Fibroblast of skin of back (primary cell): Measurements from ENCODE around the gene BMPR1B.

Source experiments
- DNase-seq: peaks from one replicate; pipeline ENCODE4 v3.0.0-alpha.2; 2013

Gene BMPR1B

GRCh38 chr4:94965852-94966251 lies 208.1 kb downstream of the BMPR1B start:
- no peak for DNase-seq

- no peak for DNase-seq
Measured at GRCh38 chr4:94968493-94968892, 210.7 kb downstream of the BMPR1B start.

GRCh38 chr4:94970650-94971049 lies 212.9 kb downstream of the BMPR1B start:
- DNase-seq, result no peak

- DNase-seq, result peak; percentile 36
Measured at GRCh38 chr4:94974773-94975172, 217.0 kb downstream of the BMPR1B start.

- peak; percentile 93 for DNase-seq
Measured at GRCh38 chr4:94976371-94977011, 218.7 kb downstream of the BMPR1B start.

- peak; percentile 85 for DNase-seq
Measured at GRCh38 chr4:94978904-94979303, 221.1 kb downstream of the BMPR1B start.

GRCh38 chr4:94979621-94980020 lies 221.9 kb downstream of the BMPR1B start:
- no peak for DNase-seq

GRCh38 chr4:94995684-94996394 lies 238.1 kb downstream of the BMPR1B start:
- DNase-seq, result no peak

- DNase-seq, result no peak
Measured at GRCh38 chr4:95000076-95000648, 242.4 kb downstream of the BMPR1B start.

- no peak for DNase-seq
Measured at GRCh38 chr4:95004912-95005311, 247.2 kb downstream of the BMPR1B start.

GRCh38 chr4:95007998-95008397 lies 250.2 kb downstream of the BMPR1B start:
- no peak for DNase-seq

GRCh38 chr4:95013236-95013635 lies 255.5 kb downstream of the BMPR1B start:
- no peak for DNase-seq

GRCh38 chr4:95014068-95014467 lies 256.3 kb downstream of the BMPR1B start:
- DNase-seq, result no peak

- DNase-seq, result no peak
Measured at GRCh38 chr4:95017305-95018064, 259.7 kb downstream of the BMPR1B start.

- DNase-seq, result no peak
Measured at GRCh38 chr4:95018785-95019184, 261.0 kb downstream of the BMPR1B start.

GRCh38 chr4:95020521-95020920 lies 262.8 kb downstream of the BMPR1B start:
- no peak for DNase-seq

- peak; percentile 67 for DNase-seq
Measured at GRCh38 chr4:95021099-95021498, 263.3 kb downstream of the BMPR1B start.

GRCh38 chr4:95023110-95023509 lies 265.4 kb downstream of the BMPR1B start:
- DNase-seq, result no peak

GRCh38 chr4:95027905-95028618 lies 270.3 kb downstream of the BMPR1B start:
- no peak for DNase-seq

GRCh38 chr4:95038791-95039190 lies 281.0 kb downstream of the BMPR1B start:
- no peak for DNase-seq

- no peak for DNase-seq
Measured at GRCh38 chr4:95044324-95044837, 286.6 kb downstream of the BMPR1B start.

- DNase-seq, result peak; percentile 11
Measured at GRCh38 chr4:95045429-95045828, 287.7 kb downstream of the BMPR1B start.
